Measurements from ENCODE around the gene RASSF1. TPM values are rescaled to one million over a fixed set of nuclear protein-coding genes. Genes with fewer than 3 reads are reported as not detected.

RASSF1 gene
- total RNA-seq, result 21.7 and 28.8 TPM in 2 replicates

GRCh38 chr3:50340448-50341329, at the start of gene RASSF1:
RASSF1 (minus strand) TSS chr3:50340836; CDS start chr3:50340805, 31 bp downstream.
- DNase-seq, result peak; percentile 27

GRCh38 chr3:50389414-50389767, 48.8 kb upstream of the RASSF1 start:
- DNase-seq, result no peak

- DNase-seq, result no peak
Measured at GRCh38 chr3:50388720-50389413, 48.2 kb upstream of the RASSF1 start.

- peak; percentile 31 for DNase-seq
Measured at GRCh38 chr3:50388016-50388719, 47.5 kb upstream of the RASSF1 start.

- DNase-seq, result no peak
Measured at GRCh38 chr3:50385754-50386153, 45.1 kb upstream of the RASSF1 start.

- no peak for DNase-seq
Measured at GRCh38 chr3:50383750-50384149, 43.1 kb upstream of the RASSF1 start.

- DNase-seq, result no peak
Measured at GRCh38 chr3:50382722-50383121, 42.1 kb upstream of the RASSF1 start.

- no peak for DNase-seq
Measured at GRCh38 chr3:50381383-50381782, 40.7 kb upstream of the RASSF1 start.

GRCh38 chr3:50380405-50381085, 39.9 kb upstream of the RASSF1 start:
- no peak for DNase-seq

- no peak for DNase-seq
Measured at GRCh38 chr3:50378757-50379156, 38.1 kb upstream of the RASSF1 start.

GRCh38 chr3:50378024-50378423, 37.4 kb upstream of the RASSF1 start:
- DNase-seq, result no peak

GRCh38 chr3:50375258-50375931, 34.8 kb upstream of the RASSF1 start:
- DNase-seq, result no peak

- no peak for DNase-seq
Measured at GRCh38 chr3:50374363-50375257, 34.0 kb upstream of the RASSF1 start.

GRCh38 chr3:50373146-50374051, 32.8 kb upstream of the RASSF1 start:
- DNase-seq, result no peak

GRCh38 chr3:50372349-50372748, 31.7 kb upstream of the RASSF1 start:
- no peak for DNase-seq

- DNase-seq, result no peak
Measured at GRCh38 chr3:50371133-50371685, 30.6 kb upstream of the RASSF1 start.

- DNase-seq, result peak; percentile 57
Measured at GRCh38 chr3:50370594-50370993, 30.0 kb upstream of the RASSF1 start.

GRCh38 chr3:50369012-50369670, 28.5 kb upstream of the RASSF1 start:
- DNase-seq, result no peak

- DNase-seq, result no peak
Measured at GRCh38 chr3:50365842-50366220, 25.2 kb upstream of the RASSF1 start.

All from dermis blood vessel endothelial cell (primary cell).